GM18517 (cell line): ENCODE results near the gene SLC8A3.

ENCODE experiments used
- ATAC-seq: cut with Tn5 transposase; IDR thresholded peaks from one replicate; pipeline ENCODE4 v1.9.1; 2021; ENCODE audit warnings: mild to moderate bottlenecking, moderate library complexity; ENCODE audit not compliant: unreplicated experiment

The SLC8A3 gene

DNA sequence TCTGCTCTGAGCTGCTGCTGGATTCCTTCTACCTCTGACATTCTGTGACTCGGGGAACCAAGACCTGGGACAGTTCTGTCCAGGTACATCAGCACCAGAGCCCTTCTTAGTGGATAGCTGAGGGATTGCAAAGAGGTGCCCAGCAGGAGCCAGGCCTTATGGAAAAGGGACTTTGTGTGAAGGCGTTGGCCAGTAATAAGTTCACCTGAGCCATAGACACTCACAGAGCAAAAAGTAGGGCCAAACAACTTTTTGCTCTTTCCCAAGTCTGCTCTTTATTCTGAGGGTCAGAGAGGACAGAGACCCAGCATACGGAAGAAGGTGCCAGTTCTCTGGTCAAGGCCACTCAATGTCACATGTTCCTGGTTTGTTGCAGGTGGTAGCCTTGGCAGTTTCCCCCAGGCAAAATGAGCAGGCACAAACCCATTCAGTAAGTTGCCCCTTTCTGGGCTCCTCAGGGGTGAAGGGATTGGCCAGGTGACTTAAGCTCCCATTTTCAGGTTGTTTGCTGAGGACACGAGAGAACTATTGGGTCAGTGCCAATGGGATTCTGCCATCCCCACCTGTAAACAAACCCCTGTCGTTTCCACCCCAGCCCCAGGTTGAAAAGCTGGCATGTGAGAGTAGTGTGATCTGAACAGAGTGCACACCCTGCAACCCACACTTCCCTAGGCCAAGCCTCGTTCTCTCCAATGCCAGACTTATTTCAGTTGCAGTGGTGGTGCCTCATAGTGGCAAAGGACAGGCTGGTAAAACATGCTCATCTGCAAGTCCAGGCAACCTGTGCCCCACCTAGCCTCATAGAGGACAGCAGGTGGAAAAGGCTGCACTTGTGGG lies 159.2 kb downstream of the SLC8A3 start:
- ATAC-seq: no peak

DNA sequence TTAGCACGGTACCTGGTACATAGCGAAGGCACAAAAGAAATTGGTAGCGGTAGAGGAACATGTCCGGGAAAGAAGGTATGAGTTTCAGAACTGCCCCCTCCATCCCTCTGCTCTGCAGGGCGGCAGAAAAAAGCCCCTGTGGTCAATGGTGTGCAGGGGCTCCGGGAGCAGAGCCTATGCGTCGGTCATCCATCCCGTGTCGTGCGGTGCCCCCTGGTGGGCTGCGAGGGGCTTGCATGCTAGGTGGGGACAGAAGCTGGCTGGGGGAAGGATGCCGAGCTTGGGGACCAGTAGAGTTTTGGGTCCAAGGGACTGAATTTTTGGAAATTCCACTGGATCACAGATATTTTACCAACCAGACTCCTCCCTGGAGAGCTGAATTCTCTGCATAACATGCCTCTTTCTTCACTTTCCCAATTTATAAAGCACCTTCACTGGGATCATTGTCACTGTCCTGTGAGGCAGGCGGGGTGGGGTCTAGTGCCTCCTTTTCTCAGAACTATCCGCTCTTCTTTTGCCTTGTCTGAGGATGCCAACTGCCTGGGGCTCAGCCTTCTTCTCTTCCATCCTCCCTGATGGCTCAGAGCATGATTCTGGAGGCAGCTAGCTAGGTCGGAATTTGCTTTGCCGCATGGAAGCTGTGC lies 160.8 kb downstream of the SLC8A3 start:
- peak; percentile 64 for ATAC-seq

DNA sequence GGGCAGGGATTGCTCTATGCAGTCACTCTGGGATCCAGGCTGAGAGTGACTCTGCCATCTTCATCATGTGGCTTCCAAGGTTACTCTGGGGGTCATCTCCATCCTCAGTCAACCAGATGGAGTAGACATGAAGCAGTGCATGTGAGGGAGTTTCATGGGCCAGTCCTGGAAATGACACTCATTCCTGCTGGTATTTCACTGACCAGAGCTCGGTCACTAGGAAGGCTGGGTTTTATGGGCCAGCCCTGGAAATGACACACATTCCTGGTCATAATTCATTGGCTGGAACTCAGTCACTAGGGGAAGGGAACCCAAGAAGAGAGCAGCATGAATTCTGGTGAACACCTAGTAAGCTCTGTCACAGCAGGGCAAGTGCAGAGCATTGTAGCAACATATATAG lies 164.9 kb downstream of the SLC8A3 start:
- ATAC-seq: no peak

DNA sequence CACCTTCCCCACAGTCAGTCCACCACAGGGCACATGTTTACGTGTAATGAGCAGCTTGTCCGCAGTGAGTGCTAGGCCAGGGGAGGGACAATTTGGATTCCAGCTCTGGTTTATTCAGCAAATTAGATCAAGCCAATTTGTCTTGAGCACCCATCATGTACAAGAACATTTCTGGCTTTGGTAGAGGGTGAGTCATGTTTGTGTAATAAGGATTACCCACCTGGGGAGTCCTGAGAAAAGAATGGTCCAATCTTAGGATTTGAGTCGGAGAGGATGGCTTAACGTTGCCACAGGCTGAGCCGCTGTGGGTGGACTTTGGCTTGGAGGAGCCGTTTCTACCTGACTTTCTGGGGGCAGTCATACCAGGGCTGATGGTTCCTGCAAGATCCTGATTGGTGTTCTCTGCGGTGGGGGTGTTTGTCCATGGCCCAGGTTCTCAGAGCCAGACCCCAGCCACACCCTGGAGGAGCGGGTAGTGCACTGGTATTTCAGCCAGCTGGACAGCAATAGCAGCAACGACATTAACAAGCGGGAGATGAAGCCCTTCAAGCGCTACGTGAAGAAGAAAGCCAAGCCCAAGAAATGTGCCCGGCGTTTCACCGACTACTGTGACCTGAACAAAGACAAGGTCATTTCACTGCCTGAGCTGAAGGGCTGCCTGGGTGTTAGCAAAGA lies 165.8 kb downstream of the SLC8A3 start:
- no peak for ATAC-seq

DNA sequence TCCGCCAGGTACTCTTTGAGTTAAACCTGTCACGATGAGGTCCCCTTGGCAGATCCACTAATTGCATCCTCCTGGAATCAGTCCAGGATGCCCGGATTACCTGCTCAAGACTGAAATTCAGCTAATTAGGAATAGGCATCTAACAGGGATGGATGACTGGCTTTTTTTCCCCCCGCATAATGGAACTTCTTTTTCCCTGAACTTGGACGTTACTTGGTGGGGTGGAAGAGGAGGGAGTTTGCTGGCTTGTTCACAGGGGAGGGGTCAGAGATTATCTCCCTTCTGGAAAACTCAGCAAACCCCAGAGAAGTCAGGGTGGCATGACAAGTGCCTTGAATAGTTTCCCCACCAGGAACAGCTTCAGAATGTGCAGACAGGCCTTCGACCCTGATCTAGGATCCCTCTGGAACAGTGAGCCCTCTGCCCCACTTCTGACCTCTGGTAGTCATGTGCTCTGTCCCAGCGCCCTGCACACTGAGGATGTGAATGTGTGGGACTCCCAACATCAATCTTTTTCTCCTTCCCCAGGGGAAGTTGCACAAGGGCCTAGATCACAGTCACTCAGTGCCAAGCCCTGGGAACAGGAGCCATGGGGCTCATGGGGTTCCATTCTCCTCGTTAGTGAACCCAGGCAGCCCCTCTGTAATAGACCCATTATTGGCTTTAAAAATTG lies 167.1 kb downstream of the SLC8A3 start:
- ATAC-seq: no peak

- no peak for ATAC-seq
Observed at GRCh38 chr14:70020352-70021170, 168.2 kb downstream of the SLC8A3 start.

- ATAC-seq: no peak
Observed at GRCh38 chr14:70019695-70020094, 169.1 kb downstream of the SLC8A3 start.

DNA sequence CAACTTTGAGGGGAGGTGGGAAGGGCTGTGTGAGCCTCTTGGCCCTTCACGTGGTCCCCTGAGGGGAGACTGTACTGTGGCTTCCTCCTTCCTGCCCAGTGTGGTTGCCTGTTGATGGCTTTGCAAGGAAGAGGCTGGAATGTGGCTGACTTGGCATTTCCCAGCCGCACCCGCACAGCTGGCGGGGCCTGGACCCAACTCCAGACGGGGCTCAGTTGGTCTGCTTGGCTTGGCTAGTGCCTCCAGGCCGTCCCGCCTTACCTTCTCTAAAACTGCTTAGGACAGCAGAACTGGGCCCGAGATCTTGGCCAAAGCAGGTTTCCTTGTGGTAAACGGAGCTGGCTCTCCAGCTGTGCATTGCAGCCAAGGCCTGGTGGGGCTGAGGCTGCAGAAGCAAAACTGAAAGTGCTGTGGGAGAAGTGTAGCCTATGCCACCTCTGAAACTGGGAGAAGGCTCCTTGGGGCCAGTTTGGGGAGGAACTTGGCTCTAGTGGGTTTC lies 170.0 kb downstream of the SLC8A3 start:
- ATAC-seq: no peak

DNA sequence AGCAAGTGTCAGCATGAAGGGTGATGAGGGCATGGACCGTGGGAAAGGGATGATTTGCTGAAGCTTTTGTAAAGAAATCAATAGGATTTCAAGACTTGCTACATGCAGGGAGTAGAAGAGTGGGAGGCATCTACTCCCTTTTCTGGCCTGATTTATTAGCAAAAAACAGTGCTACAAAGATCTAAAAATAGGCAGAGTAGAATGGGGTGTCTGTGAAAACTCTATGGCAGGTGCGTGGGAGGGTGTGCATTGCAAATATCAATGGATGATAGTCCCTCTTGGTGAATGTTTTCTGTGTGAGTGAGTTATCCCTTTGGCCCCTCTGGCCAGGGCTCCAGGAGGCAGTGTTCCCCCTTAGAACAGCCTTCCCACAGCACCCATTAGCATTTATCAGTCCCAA lies 170.5 kb downstream of the SLC8A3 start:
- ATAC-seq: no peak

- no peak for ATAC-seq
Observed at GRCh38 chr14:70014406-70015095, 174.2 kb downstream of the SLC8A3 start.

- ATAC-seq: no peak
Observed at GRCh38 chr14:70013271-70013873, 175.4 kb downstream of the SLC8A3 start.

- no peak for ATAC-seq
Observed at GRCh38 chr14:70011708-70012107, 177.0 kb downstream of the SLC8A3 start.

- ATAC-seq: no peak
Observed at GRCh38 chr14:70011098-70011497, 177.7 kb downstream of the SLC8A3 start.

- no peak for ATAC-seq
Observed at GRCh38 chr14:70009961-70010360, 178.8 kb downstream of the SLC8A3 start.

DNA sequence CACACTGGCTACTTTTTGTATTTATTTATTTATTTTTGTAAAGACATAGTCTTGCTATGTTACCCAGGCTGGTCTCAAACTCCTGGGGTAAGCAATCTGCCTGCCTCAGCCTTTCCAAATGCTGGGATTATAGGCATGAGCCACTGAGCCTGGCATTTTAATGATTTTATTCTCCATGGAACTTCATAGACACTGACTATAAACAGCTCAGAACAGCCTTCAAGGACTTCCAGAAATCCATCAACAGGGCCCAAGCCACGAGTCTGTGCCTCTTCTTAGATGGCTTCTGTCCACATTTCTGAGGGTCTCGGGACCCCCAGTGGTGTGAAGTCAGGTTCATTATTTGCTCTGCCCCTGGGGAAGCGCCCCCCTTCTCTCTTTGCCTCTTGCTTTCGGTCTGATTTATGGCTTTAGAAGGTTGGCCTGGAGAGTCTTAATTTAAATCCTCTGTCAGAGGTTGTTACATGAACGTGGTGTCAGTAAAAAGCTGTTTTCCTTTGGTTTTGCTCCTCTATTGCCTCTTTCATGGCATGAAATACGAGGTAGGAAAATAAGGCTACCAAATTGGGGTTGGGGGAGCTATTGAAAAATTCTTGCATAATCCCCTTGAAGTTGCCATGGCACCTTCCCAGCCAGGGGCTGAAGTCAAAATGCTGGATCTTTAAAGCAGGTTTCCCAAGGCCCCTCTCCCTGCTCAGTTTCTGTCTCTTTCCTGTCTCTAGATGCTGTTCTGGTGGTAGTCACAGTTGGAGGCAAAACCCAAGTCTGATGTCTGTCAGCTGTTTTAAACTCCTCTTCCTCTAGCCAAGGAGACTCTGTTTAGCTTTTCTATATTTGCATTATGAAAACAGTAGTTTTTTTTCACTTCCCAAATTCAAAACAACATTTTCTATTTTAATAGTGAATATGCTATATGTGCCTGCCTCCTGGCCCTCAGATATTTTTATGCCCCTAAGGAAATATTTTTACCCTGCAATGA lies 180.2 kb downstream of the SLC8A3 start:
- no peak for ATAC-seq

DNA sequence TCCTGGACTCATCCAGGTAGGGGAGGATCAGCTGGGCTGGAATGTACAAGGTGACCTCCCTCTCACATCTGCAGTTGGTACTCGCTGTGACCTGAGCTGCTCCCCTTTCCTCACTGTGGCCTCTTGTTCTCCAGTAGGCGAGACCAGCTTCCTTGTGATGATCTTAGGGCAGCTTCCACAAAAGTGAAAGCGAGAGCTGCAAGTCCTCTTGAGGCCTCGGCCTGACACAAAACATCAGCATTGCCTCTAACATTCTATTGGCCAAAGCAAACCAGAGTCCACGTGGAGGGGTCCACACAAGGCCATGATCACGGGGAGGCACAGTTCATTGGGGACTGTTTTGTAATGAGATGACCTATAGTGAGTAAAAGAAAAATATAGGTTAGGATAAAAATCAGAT lies 182.1 kb downstream of the SLC8A3 start:
- ATAC-seq: no peak

- ATAC-seq: no peak
Observed at GRCh38 chr14:70005281-70005805, 183.4 kb downstream of the SLC8A3 start.

- ATAC-seq: no peak
Observed at GRCh38 chr14:70004791-70005190, 184.0 kb downstream of the SLC8A3 start.
